Stimulated activated CD4-positive, alpha-beta T cell treated with anti-CD3 and anti-CD28 coated beads, Interleukin-2, amount 100 ng/mL, for 48 hours (primary cell): Measurements from ENCODE around the gene ZC3H12A.
"Not testable (repeated sequence)": the region's sequence is repeated elsewhere in the genome, so short reads cannot be mapped to it uniquely, and the experiment has no call there.

ENCODE experiments used
- DNase-seq, 2 donors: peaks; one replicate each; pipeline ENCODE4 v3.0.0-alpha.2; 2020

Gene ZC3H12A

GRCh38 chr1:37502791-37503190, 28.4 kb downstream of the ZC3H12A start:
- DNase-seq: not testable (repeated sequence)

- DNase-seq: no peak
Observed at GRCh38 chr1:37506740-37507139, 32.4 kb downstream of the ZC3H12A start.

DNA sequence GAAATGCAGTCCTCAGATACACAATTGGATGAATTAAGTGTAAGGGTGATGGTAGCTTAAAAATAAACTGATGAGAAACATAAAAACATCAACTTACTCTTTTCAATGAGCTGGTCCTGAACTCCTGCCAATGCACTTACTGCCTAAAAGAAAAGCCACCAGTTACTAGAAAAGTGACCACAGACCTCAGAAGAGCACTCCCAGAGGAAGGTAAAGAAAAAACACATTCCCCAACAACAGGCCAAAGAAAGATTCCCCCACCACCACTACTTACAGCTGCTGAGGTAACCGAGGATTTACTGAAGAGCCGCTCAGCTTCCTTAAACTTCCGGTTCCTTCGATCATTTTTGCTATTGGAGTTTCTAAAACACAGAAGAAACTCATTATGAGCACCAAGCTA, 34.8 kb downstream of the ZC3H12A start:
- no peak for DNase-seq

DNA sequence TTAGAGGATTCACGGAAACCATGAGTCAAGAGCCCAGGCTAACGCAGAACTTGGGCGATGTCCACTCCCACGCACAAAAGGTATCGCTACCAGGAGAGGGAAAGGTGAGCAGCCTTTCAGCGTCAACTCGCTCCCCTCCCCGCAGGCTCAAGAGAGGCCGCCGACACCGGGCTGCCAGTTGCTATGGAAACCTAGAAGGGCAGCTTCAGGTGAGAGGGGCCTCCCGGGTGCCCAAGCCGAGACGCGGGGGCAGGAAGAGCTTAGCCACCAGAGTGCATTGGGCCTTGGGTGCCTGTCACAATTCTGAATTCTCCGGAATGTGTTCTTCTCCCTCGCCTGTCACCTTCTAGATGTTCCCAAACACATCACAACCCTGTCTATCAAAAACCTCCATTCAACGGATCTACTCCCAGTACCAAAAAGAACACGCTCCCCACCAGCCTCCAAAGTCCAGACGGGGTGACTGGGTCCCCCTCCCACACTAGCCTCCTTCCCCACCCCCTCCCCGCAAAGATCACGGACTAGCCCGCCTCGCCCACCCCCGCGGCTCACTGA, 39.5 kb downstream of the ZC3H12A start:
- peak; percentile 48 to 52 for DNase-seq

- peak; percentile 80 to 84 for DNase-seq
Observed at GRCh38 chr1:37514350-37515184, 40.2 kb downstream of the ZC3H12A start, which contains the start of gene MEAF6. Gene MEAF6, minus strand, starts transcription at chr1:37514766. Its CDS starts 20 bp downstream, at chr1:37514746.

DNA sequence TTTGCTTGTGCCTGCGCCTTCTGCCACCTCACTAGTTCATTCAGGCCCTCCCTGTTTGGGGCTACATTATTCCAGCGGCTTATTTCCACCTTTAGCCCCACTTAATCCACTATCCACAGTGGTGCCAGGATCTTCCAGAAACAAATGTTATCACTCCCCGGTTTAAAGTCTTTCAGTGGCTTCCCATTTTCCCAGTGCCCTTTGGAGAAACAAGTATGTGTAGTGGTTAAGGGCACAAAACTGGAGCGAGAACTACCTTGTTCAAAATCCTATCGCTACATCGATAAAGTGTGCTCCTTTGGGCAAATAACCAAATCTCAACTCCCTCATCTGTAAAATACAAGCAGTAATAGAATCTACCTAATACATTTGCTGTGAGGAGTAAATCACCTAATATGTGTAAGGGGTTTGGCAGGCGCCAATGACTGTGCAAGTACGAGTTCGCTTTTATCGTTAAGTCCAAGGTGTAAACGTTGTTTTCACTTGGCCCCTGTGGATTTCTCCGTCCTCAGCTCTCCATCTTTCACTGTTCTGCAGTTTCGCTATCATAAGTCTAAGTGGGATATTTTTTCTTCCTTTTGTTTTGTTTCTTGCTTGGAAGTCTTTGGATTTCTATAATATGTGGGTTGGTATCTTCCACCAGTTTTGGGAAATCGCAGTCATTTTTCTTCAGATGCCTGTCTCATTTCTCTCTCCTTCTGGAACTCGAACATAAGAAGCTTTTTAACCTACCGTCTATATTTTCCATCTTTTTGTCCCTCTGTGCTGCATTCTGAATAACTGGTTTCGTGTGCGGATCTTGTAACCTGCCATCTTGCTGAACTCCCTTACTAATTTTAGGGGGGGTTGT, 41.0 kb downstream of the ZC3H12A start:
- no peak for DNase-seq

GRCh38 chr1:37517569-37517968, 43.2 kb downstream of the ZC3H12A start:
- no peak for DNase-seq

DNA sequence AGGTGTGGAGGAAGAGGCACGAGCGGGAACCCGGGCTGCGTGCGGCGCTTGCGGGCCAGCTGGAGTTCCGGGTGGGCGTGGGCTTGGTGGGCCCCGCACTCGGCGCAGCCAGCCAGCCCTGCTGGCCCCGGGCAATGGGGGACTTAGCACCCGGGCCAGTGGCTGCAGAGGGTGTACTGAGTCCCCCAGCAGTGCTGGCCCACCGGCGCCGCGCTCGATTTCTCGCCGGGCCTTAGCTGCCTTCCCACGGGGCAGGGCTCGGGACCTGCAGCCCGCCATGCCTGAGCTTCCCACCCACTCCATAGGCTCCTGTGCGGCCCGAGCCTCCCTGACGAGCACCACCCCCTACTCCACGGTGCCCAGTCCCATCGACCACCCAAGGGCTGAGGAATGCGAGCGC, 43.9 kb downstream of the ZC3H12A start:
- not testable (repeated sequence) for DNase-seq

DNA sequence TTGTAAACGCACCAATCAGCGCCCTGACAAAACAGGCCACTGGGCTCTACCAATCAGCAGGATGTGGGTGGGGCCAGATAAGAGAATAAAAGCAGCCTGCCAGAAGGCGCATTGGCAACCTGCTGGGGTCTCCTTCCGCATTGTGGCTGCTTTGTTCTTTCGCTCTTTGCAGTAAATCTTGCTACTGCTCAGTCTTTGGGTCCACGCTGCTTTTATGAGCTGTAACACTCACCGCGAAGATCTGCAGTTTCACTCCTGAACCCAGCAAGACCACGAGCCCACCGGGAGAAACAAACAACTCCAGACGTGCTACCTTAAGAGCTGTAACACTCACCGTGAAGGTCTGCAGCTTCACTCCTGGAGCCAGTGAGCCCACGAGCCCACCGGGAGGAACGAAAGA, 44.5 kb downstream of the ZC3H12A start:
- peak; percentile 11 to 14 for DNase-seq

- DNase-seq: no peak
Observed at GRCh38 chr1:37519613-37520012, 45.2 kb downstream of the ZC3H12A start.

- DNase-seq: not testable (repeated sequence)
Observed at GRCh38 chr1:37529888-37530287, 55.5 kb downstream of the ZC3H12A start.

- DNase-seq: not testable (repeated sequence)
Observed at GRCh38 chr1:37532418-37533156, 58.2 kb downstream of the ZC3H12A start.

DNA sequence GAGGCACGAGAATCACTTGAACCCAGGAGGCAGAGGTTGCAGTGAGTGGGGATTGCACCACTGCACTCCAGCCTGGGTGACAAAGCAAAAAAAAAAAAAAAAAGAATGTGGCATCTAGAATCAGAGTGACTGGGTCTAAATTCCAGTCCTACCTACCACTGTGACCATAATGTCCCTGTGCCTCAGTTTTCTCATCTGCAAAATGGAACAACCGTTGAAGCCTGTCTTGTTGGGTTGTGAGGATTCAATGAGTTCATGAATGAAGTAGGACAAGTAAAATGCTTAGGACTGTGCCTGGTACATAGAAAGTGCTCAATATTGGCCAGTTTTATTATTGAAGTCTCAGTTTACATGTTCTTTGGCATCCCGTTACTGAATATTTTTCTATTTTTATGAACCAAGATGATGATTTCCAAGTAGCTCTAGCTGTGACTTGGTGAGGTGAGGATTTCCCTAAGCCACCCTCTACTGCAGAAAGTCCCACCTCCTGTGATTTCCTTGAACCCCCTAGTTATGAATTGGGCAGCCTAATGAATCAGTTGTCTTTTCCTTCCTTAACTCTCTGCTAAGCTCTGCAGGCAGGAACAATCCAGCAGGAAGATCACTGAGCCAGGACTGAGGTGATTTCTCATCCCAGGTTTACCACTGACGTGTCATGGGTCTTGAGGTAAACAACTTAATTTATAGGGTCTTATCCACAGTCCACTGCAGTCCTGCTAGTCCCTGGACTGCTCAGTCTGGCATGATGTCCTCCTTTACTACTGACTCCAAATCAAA, 59.1 kb downstream of the ZC3H12A start:
- DNase-seq: no peak
